WTC11 (cell line): ENCODE data around the gene BORCS6. TPM values are rescaled to one million over a fixed set of nuclear protein-coding genes. Genes with fewer than 3 reads are reported as not detected.

Experiments used
- ATAC-seq: fragments of 200-7000 bp; cut with Tn5 transposase; 2 replicates; pipeline ENCODE4 v1.10.0; 2021; ENCODE audit warnings: mild to moderate bottlenecking, moderate library complexity
- CTCF ChIA-PET: fragments of 300-600 bp; sonication (Branson Sonifier 250); formaldehyde crosslinking; loops from one replicate; lab custom pipeline; 2021; ENCODE audit warnings: antibody characterized with exemption; lab: Charles Lee
- POLR2A ChIA-PET: fragments of 350-600 bp; sonication (Branson Sonifier 250); formaldehyde crosslinking; loops from one replicate; lab custom pipeline; 2021; ENCODE audit warnings: antibody characterized with exemption; lab: Charles Lee
- DNase-seq: peaks from one replicate; pipeline ENCODE4 v3.0.0; 2021; ENCODE audit warnings: low spot score
- H3K27ac Mint-ChIP-seq: 2 replicates; pipeline ENCODE4 v1.8.0; 2021; ENCODE audit warnings: mixed read lengths
- H3K27me3 Mint-ChIP-seq: 2 replicates; pipeline ENCODE4 v1.8.0; 2021; ENCODE audit warnings: low read depth, mild to moderate bottlenecking, moderate library complexity, mixed read lengths
- H3K36me3 Mint-ChIP-seq: 2 replicates; pipeline ENCODE4 v1.8.0; 2021; ENCODE audit warnings: mixed read lengths
- H3K4me1 Mint-ChIP-seq: 2 replicates; pipeline ENCODE4 v1.8.0; 2022; ENCODE audit warnings: mixed read lengths
- H3K4me3 Mint-ChIP-seq: 2 replicates; pipeline ENCODE4 v1.8.0; 2021; ENCODE audit warnings: mild to moderate bottlenecking, moderate library complexity, mixed read lengths
- H3K9me3 Mint-ChIP-seq: 2 replicates; pipeline ENCODE4 v1.8.0; 2021; ENCODE audit warnings: mixed read lengths
- AFF4 ChIP-seq: sonication (generic); formaldehyde crosslinking; IDR thresholded peaks from 2 replicates; pipeline ENCODE4 v1.8.1; 2023; ENCODE audit warnings: mild to moderate bottlenecking, missing genetic modification reagents, borderline replicate concordance
- ATF6 ChIP-seq: sonication (generic); formaldehyde crosslinking; IDR thresholded peaks from 2 replicates; pipeline ENCODE4 v1.8.1; 2023; ENCODE audit warnings: mild to moderate bottlenecking, missing genetic modification reagents
- ESRRA ChIP-seq: sonication (generic); formaldehyde crosslinking; IDR thresholded peaks from 2 replicates; pipeline ENCODE4 v1.8.1; 2022; ENCODE audit warnings: mild to moderate bottlenecking, missing genetic modification reagents, borderline replicate concordance
- ETV6 ChIP-seq: sonication (generic); formaldehyde crosslinking; IDR thresholded peaks from 2 replicates; pipeline ENCODE4 v1.8.1; 2022; ENCODE audit warnings: mild to moderate bottlenecking, missing genetic modification reagents
- FOXK1 ChIP-seq: sonication (generic); formaldehyde crosslinking; IDR thresholded peaks from 2 replicates; pipeline ENCODE4 v1.8.0; 2022; ENCODE audit warnings: mild to moderate bottlenecking, moderate library complexity, missing genetic modification reagents
- FOXP1 ChIP-seq: sonication (generic); formaldehyde crosslinking; IDR thresholded peaks from 2 replicates; pipeline ENCODE4 v1.8.0; 2022; ENCODE audit warnings: missing genetic modification reagents, mild to moderate bottlenecking, moderate library complexity, borderline replicate concordance
- HMGXB4 ChIP-seq: sonication (generic); formaldehyde crosslinking; IDR thresholded peaks from 2 replicates; pipeline ENCODE4 v1.8.1; 2023; ENCODE audit warnings: mild to moderate bottlenecking, moderate library complexity, missing genetic modification reagents
- IRF2 ChIP-seq: sonication (generic); formaldehyde crosslinking; IDR thresholded peaks from 2 replicates; pipeline ENCODE4 v1.8.0; 2022; ENCODE audit warnings: low read depth, missing genetic modification reagents, borderline replicate concordance
- MXD4 ChIP-seq: fragments of 250-450 bp; sonication (Bioruptor Pico); IDR thresholded peaks from 2 replicates; pipeline ENCODE4 v1.8.0; 2021; ENCODE audit warnings: mild to moderate bottlenecking, moderate library complexity, borderline replicate concordance
- NFATC4 ChIP-seq: fragments of 250-450 bp; sonication (Bioruptor Pico); IDR thresholded peaks from 2 replicates; pipeline ENCODE4 v1.9.0; 2021; ENCODE audit warnings: mild to moderate bottlenecking
- PREB ChIP-seq: sonication (generic); formaldehyde crosslinking; IDR thresholded peaks from 2 replicates; pipeline ENCODE4 v1.8.1; 2022; ENCODE audit warnings: mild to moderate bottlenecking, missing genetic modification reagents, moderate library complexity, borderline replicate concordance
- RORB ChIP-seq: fragments of 250-450 bp; sonication (Bioruptor Pico); IDR thresholded peaks from 2 replicates; pipeline ENCODE4 v1.9.0; 2021; ENCODE audit warnings: mild to moderate bottlenecking
- SP1 ChIP-seq: sonication (generic); formaldehyde crosslinking; conservative IDR thresholded peaks from 2 replicates; pipeline ENCODE4 v1.8.1; 2022; ENCODE audit warnings: missing genetic modification reagents
- TEAD1 ChIP-seq: sonication (generic); formaldehyde crosslinking; IDR thresholded peaks from 2 replicates; pipeline ENCODE4 v1.8.0; 2022; ENCODE audit warnings: mild to moderate bottlenecking, missing genetic modification reagents
- USF2 ChIP-seq: sonication (generic); formaldehyde crosslinking; IDR thresholded peaks from 2 replicates; pipeline ENCODE4 v1.8.1; 2023; ENCODE audit warnings: mild to moderate bottlenecking, missing genetic modification reagents, moderate library complexity
- ZBTB21 ChIP-seq: sonication (generic); formaldehyde crosslinking; IDR thresholded peaks from 2 replicates; pipeline ENCODE4 v1.8.1; 2023; ENCODE audit warnings: mild to moderate bottlenecking, missing genetic modification reagents, borderline replicate concordance
- ZBTB43 ChIP-seq: sonication (generic); formaldehyde crosslinking; IDR thresholded peaks from 2 replicates; pipeline ENCODE4 v1.8.1; 2023; ENCODE audit warnings: mild to moderate bottlenecking, missing genetic modification reagents
- ZNF281 ChIP-seq: sonication (generic); formaldehyde crosslinking; IDR thresholded peaks from 2 replicates; pipeline ENCODE4 v1.8.0; 2023; ENCODE audit warnings: mild to moderate bottlenecking, missing genetic modification reagents
- ZNF317 ChIP-seq: sonication (generic); formaldehyde crosslinking; IDR thresholded peaks from 2 replicates; pipeline ENCODE4 v1.8.1; 2023; ENCODE audit warnings: low read depth, mild to moderate bottlenecking, moderate library complexity, missing genetic modification reagents, borderline replicate concordance
- ZSCAN18 ChIP-seq: fragments of 250-450 bp; sonication (Bioruptor Pico); IDR thresholded peaks from 2 replicates; pipeline ENCODE4 v2.1.2; 2022; ENCODE audit warnings: mild to moderate bottlenecking, moderate library complexity
- total RNA-seq: library from RNA; stranded (reverse); gene quantifications from 3 replicates; pipeline ENCODE4 v1.2.3, GENCODE V29; 2021

The BORCS6 gene
- total RNA-seq, 1 experiment from 2014 or later: 5.6 TPM

- H3K4me3 Mint-ChIP-seq: no peak overlapping the region
- DNase-seq: peak; percentile 97
- H3K27ac Mint-ChIP-seq: no peak overlapping the region
- ATAC-seq: peak; percentile 38
- ChIA-PET CTCF (interaction anchor here (1.4 to 3.8 kb wide), 3 partner anchors 36 to 113 kb away, joined by 4 to 24 read pairs (median 15); partner anchors contain the start of gene ALOXE3), POLR2A (interaction anchor here (1.1 to 1.3 kb wide), 3 partner anchors 23 to 40 kb away, joined by 3 read pairs; partner anchors contain the start of gene AURKB)
- H3K9me3 Mint-ChIP-seq: no peaks in the 10 kb centered on the region
- no peaks in the 10 kb centered on the region; the same call in 1 of the 2 replicates for H3K27me3 Mint-ChIP-seq
- H3K36me3 Mint-ChIP-seq: no peaks in the 10 kb centered on the region
- peaks cover 15% of the 10 kb centered on the region for H3K4me1 Mint-ChIP-seq
- no peak for TF ChIP-seq FOXP1 (CRISPR knock-in tag)
- TF ChIP-seq ZBTB43 (CRISPR knock-in tag): peak; percentile 46; the same call in 1 of the 2 replicates
- 0 out of 2 replicates have a peak, but pooled peaks have one; percentile 3 for TF ChIP-seq ZSCAN18
- TF ChIP-seq SP1 (CRISPR knock-in tag): peak; percentile 42
- peak; percentile 70; the same call in 1 of the 2 replicates for TF ChIP-seq ESRRA (CRISPR knock-in tag)
- no peak for TF ChIP-seq ZNF317 (CRISPR knock-in tag)
- no peak for TF ChIP-seq AFF4 (CRISPR knock-in tag)
- peak; percentile 38; the same call in 1 of the 2 replicates for TF ChIP-seq TEAD1 (CRISPR knock-in tag)
- no peak; the same call in 1 of the 2 replicates for TF ChIP-seq ZBTB21 (CRISPR knock-in tag)
- TF ChIP-seq ZNF281 (CRISPR knock-in tag): 0 out of 2 replicates have a peak, but pooled peaks have one; percentile 75
- no peak for TF ChIP-seq PREB (CRISPR knock-in tag)
- 0 out of 2 replicates have a peak, but pooled peaks have one; percentile 19 for TF ChIP-seq HMGXB4 (CRISPR knock-in tag)
- no peak for TF ChIP-seq MXD4 (CRISPR knock-in tag)
- no peak for TF ChIP-seq USF2 (CRISPR knock-in tag)
- no peak for TF ChIP-seq ATF6 (CRISPR knock-in tag)
- no peak for TF ChIP-seq RORB
- TF ChIP-seq FOXK1 (CRISPR knock-in tag): peak; percentile 58; the same call in 1 of the 2 replicates
- TF ChIP-seq ETV6: peak; percentile 68; the same call in 1 of the 2 replicates
- TF ChIP-seq NFATC4 (CRISPR knock-in tag): no peak
- no peak for TF ChIP-seq IRF2 (CRISPR knock-in tag)
Observed at GRCh38 chr17:8186787-8187516, 3.0 kb downstream of the BORCS6 start.
